H9 (cell line): ENCODE results near the gene GOLT1A. TPM values are rescaled to one million over a fixed set of nuclear protein-coding genes. Genes with fewer than 3 reads are reported as not detected.

Experiments used
- DNase-seq: peaks from one replicate; pipeline ENCODE4 v3.0.0-alpha.2; 2017
- H2AFZ ChIP-seq: one replicate; pipeline ENCODE4 v1.6.1; 2013; ENCODE audit warnings: mild to moderate bottlenecking, low read length, control low read depth, moderate library complexity
- H2AK5ac ChIP-seq: 2 replicates; pipeline ENCODE4 v1.6.1; 2013; ENCODE audit warnings: low read length, control low read depth, mixed read lengths; ENCODE audit not compliant: insufficient read length
- H2BK120ac ChIP-seq: one replicate; pipeline ENCODE4 v1.6.1; 2013; ENCODE audit warnings: low read depth, mild to moderate bottlenecking, low read length, control low read depth, inconsistent platforms; ENCODE audit not compliant: poor library complexity, severe bottlenecking
- H2BK12ac ChIP-seq: 2 replicates; pipeline ENCODE4 v1.6.1; 2013; ENCODE audit warnings: low read length, control low read depth, mixed read lengths, low read depth; ENCODE audit not compliant: insufficient read length
- H2BK15ac ChIP-seq: 2 replicates; pipeline ENCODE4 v1.6.1; 2013; ENCODE audit warnings: low read depth, low read length, control low read depth
- H2BK20ac ChIP-seq: one replicate; pipeline ENCODE4 v1.6.1; 2013; ENCODE audit warnings: low read depth, mild to moderate bottlenecking, low read length, control low read depth, inconsistent platforms; ENCODE audit not compliant: poor library complexity, severe bottlenecking
- H2BK5ac ChIP-seq: 2 replicates; pipeline ENCODE4 v1.6.1; 2013; ENCODE audit warnings: low read length, control low read depth, mixed read lengths; ENCODE audit not compliant: insufficient read length
- H3K14ac ChIP-seq: 2 replicates; pipeline ENCODE4 v1.6.1; 2013; ENCODE audit warnings: low read length, control low read depth; ENCODE audit not compliant: insufficient read depth
- H3K18ac ChIP-seq: 2 replicates; pipeline ENCODE4 v1.6.1; 2013; ENCODE audit warnings: low read depth, mild to moderate bottlenecking, mixed read lengths, low read length, control low read depth; ENCODE audit not compliant: insufficient read length
- H3K23ac ChIP-seq: 2 replicates; pipeline ENCODE4 v1.6.1; 2013; ENCODE audit warnings: low read length, control low read depth, mixed read lengths, low read depth; ENCODE audit not compliant: insufficient read length
- H3K23me2 ChIP-seq: 2 replicates; pipeline ENCODE4 v1.6.1; 2013; ENCODE audit warnings: low read depth, mild to moderate bottlenecking, mixed read lengths, low read length, control low read depth; ENCODE audit not compliant: insufficient read length, poor library complexity, severe bottlenecking
- H3K27ac ChIP-seq: 2 replicates; pipeline ENCODE4 v1.5.1; 2013; ENCODE audit warnings: low read length, control low read depth, mixed read lengths, low read depth; ENCODE audit not compliant: insufficient read length
- H3K27me3 ChIP-seq: 2 replicates; pipeline ENCODE4 v1.6.1; 2013; ENCODE audit warnings: low read length, control low read depth, inconsistent platforms; ENCODE audit not compliant: insufficient read depth
- H3K4ac ChIP-seq: 2 replicates; pipeline ENCODE4 v1.6.1; 2013; ENCODE audit warnings: low read depth, mild to moderate bottlenecking, control low read depth, inconsistent platforms, low read length, moderate library complexity
- H3K4me1 ChIP-seq: 2 replicates; pipeline ENCODE4 v1.6.1; 2013; ENCODE audit warnings: low read length, control low read depth, inconsistent platforms; ENCODE audit not compliant: insufficient read depth
- H3K4me2 ChIP-seq: 2 replicates; pipeline ENCODE4 v1.6.1; 2013; ENCODE audit warnings: low read length, control low read depth, mixed read lengths; ENCODE audit not compliant: insufficient read length, insufficient read depth
- H3K56ac ChIP-seq: 2 replicates; pipeline ENCODE4 v1.6.1; 2013; ENCODE audit warnings: low read depth, mild to moderate bottlenecking, mixed read lengths, low read length, control low read depth; ENCODE audit not compliant: insufficient read length
- H3K79me1 ChIP-seq: 2 replicates; pipeline ENCODE4 v1.6.1; 2013; ENCODE audit warnings: low read depth, mild to moderate bottlenecking, moderate library complexity, low read length, control low read depth, inconsistent platforms; ENCODE audit not compliant: insufficient read depth, poor library complexity, severe bottlenecking
- H3K79me2 ChIP-seq: 2 replicates; pipeline ENCODE4 v1.6.1; 2013; ENCODE audit warnings: low read length, control low read depth, inconsistent platforms; ENCODE audit not compliant: insufficient read depth
- H3K9ac ChIP-seq: 2 replicates; pipeline ENCODE4 v1.6.1; 2013; ENCODE audit warnings: low read length, control low read depth, mixed read lengths; ENCODE audit not compliant: insufficient read length; ENCODE audit errors: extremely low read depth
- H3K9me3 ChIP-seq: one replicate; pipeline ENCODE4 v1.6.1; 2013; ENCODE audit warnings: low read depth, low read length, inconsistent platforms; ENCODE audit not compliant: control insufficient read depth
- H3T11ph ChIP-seq: one replicate; pipeline ENCODE4 v1.6.1; 2013; ENCODE audit warnings: mild to moderate bottlenecking, low read length, control low read depth, inconsistent platforms
- H4K20me1 ChIP-seq: one replicate; pipeline ENCODE4 v1.6.1; 2013; ENCODE audit not compliant: control insufficient read depth, insufficient read length, insufficient read depth
- H4K5ac ChIP-seq: 2 replicates; pipeline ENCODE4 v1.6.1; 2013; ENCODE audit warnings: low read depth, mild to moderate bottlenecking, mixed read lengths, low read length, control low read depth; ENCODE audit not compliant: insufficient read length
- H4K8ac ChIP-seq: replicated peaks from 2 replicates; pipeline ENCODE4 v1.6.1; 2013; ENCODE audit warnings: low read length, control low read depth, mixed read lengths, low read depth; ENCODE audit not compliant: insufficient read length
- H4K91ac ChIP-seq: 2 replicates; pipeline ENCODE4 v1.6.1; 2013; ENCODE audit warnings: low read depth, mild to moderate bottlenecking, moderate library complexity, mixed read lengths, low read length, control low read depth; ENCODE audit not compliant: insufficient read length
- H3K27ac Mint-ChIP-seq, 3 experiments: 2 replicates in 2 of 3; 3 replicates in 1 of 3; pipeline ENCODE4 v1.8.0; 2020 to 2021; ENCODE audit warnings: mixed read lengths in 3 of 3, mild to moderate bottlenecking in 1 of 3, moderate library complexity in 1 of 3
- H3K27me3 Mint-ChIP-seq: 2 replicates; pipeline ENCODE4 v1.8.0; 2021; ENCODE audit warnings: low read depth, mild to moderate bottlenecking, moderate library complexity, mixed read lengths
- H3K36me3 Mint-ChIP-seq, 3 experiments: 2 replicates in 2 of 3; 3 replicates in 1 of 3; pipeline ENCODE4 v1.8.0; 2020 to 2021; ENCODE audit warnings: low read depth in 3 of 3, mixed read lengths in 3 of 3; ENCODE audit not compliant: insufficient read depth in 1 of 3
- H3K4me1 Mint-ChIP-seq, 2 experiments: 2 replicates each; pipeline ENCODE4 v1.8.0; 2020; ENCODE audit warnings: mixed read lengths in 2 of 2
- H3K4me3 Mint-ChIP-seq, 2 experiments: 2 replicates in 1 of 2; 3 replicates in 1 of 2; pipeline ENCODE4 v1.8.0; 2020 to 2021; ENCODE audit warnings: mild to moderate bottlenecking in 2 of 2, mixed read lengths in 2 of 2, moderate library complexity in 1 of 2
- H3K9me3 Mint-ChIP-seq, 2 experiments: 2 replicates in 1 of 2; 3 replicates in 1 of 2; pipeline ENCODE4 v1.8.0; 2020; ENCODE audit warnings: mild to moderate bottlenecking in 2 of 2, mixed read lengths in 2 of 2, moderate library complexity in 1 of 2
- WGBS: extraction: QIAGEN DNeasy Blood & Tissue Kit; methylation state at CpG from one replicate; pipeline ENCODE4 v1.1.7; 2013; ENCODE audit warnings: missing lambda C conversion rate, low lambda C conversion rate, mixed read lengths; ENCODE audit not compliant: insufficient read length; ENCODE audit errors: extremely low coverage; 5-methylcytosine and 5-hydroxymethylcytosine counted together
- total RNA-seq: library from RNA; stranded (reverse); gene quantifications from 2 replicates; pipeline ENCODE4 v1.2.1, GENCODE V29; 2021
- TF ChIP-seq, protein P1 (sequence below): fragments of 200-600 bp; sonication (generic); conservative IDR thresholded peaks from 3 replicates; pipeline ENCODE4 v1.8.0; 2021; ENCODE audit warnings: antibody characterized with exemption, mild to moderate bottlenecking

The GOLT1A gene
- total RNA-seq, 1 experiment from 2014 or later, result 4.2 TPM

DNA sequence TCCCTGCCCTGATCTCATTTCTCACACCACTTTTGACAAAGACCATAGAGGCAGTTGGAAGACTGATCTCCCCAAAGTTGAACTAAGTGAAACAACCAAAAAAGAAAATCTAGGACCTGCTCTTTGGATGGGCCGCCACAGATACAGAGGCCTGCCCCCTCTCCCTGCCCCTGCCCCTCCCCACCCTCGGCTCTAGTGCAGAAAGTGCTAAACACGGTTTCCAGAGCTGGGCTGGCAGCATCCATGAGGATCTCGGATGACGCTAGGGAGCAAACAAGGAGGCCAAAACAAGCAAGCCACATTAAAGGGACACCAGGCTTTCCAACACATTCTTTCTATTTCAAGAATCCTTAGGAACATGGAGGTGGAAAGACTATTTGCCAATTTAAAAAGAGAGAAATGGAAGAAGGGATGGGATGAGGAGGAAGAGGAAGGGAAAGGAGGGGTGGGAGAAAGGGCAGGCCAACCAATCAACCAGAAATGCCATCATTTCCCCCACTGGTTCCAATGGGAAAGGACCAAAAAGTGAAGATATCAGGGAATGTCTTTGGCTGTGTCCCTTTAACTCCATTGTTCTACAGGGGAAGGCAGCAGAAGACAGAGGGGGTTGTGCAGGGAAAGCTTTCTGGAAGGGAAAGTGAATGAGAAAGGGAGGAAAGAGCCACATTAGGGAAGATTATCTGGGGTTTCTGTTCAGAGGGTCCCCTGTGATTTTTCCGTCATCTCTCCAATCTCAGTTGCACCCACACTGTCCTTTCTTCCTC is 38.3 kb upstream of the GOLT1A start:
- no peak overlapping the region for H3K27ac Mint-ChIP-seq
- peaks cover 0 to 10% (median 0%) of the 10 kb centered on the region in 3 experiments; a peak in 3 of 7 replicates for H3K36me3 Mint-ChIP-seq

More for the DNA sequence above, 38.3 kb upstream of the GOLT1A start:
- no peaks in the 10 kb centered on the region for H3K9me3 ChIP-seq
- no peak overlapping the region for H2BK120ac ChIP-seq
- H2BK15ac ChIP-seq, result no peak overlapping the region
- no peak overlapping the region for H4K91ac ChIP-seq
- no peaks in the 10 kb centered on the region for H3K23me2 ChIP-seq
- H3K23ac ChIP-seq, result no peak overlapping the region
- WGBS, result no CpG with 5 or more reads among the region's 6 CpGs
- no peak overlapping the region for H3K56ac ChIP-seq
- no peak overlapping the region for H2BK5ac ChIP-seq
- DNase-seq, result no peak
- H4K8ac ChIP-seq, result no peak overlapping the region
- Mint-ChIP-seq H3K9me3 (no peaks in the 10 kb centered on the region), H3K4me3 (peak overlapping the region in 1 of 2 experiments; percentile 15; a peak in 2 of 5 replicates), H3K27me3 (no peaks in the 10 kb centered on the region), H3K4me1 (peaks cover 47 to 52% of the 10 kb centered on the region in 2 experiments)
- H2BK20ac ChIP-seq, result no peak overlapping the region
- H3K14ac ChIP-seq, result no peak overlapping the region
- no peak overlapping the region for H2AK5ac ChIP-seq
- no peak overlapping the region for H2AFZ ChIP-seq
- H3K79me2 ChIP-seq, result no peaks in the 10 kb centered on the region
- H3K9ac ChIP-seq, result no peak overlapping the region
- H3K27me3 ChIP-seq, result no peaks in the 10 kb centered on the region
- H3K4ac ChIP-seq, result no peak overlapping the region
- H3K4me2 ChIP-seq, result no peak overlapping the region
- H3T11ph ChIP-seq, result no peak overlapping the region
- H3K18ac ChIP-seq, result no peak overlapping the region
- no peaks in the 10 kb centered on the region for H4K20me1 ChIP-seq
- H4K5ac ChIP-seq, result no peak overlapping the region
- no peak overlapping the region for H2BK12ac ChIP-seq
- peaks cover 12% of the 10 kb centered on the region for H3K4me1 ChIP-seq
- H3K27ac ChIP-seq, result no peak overlapping the region
- H3K79me1 ChIP-seq, result no peaks in the 10 kb centered on the region
- TF ChIP-seq, protein P1, sequence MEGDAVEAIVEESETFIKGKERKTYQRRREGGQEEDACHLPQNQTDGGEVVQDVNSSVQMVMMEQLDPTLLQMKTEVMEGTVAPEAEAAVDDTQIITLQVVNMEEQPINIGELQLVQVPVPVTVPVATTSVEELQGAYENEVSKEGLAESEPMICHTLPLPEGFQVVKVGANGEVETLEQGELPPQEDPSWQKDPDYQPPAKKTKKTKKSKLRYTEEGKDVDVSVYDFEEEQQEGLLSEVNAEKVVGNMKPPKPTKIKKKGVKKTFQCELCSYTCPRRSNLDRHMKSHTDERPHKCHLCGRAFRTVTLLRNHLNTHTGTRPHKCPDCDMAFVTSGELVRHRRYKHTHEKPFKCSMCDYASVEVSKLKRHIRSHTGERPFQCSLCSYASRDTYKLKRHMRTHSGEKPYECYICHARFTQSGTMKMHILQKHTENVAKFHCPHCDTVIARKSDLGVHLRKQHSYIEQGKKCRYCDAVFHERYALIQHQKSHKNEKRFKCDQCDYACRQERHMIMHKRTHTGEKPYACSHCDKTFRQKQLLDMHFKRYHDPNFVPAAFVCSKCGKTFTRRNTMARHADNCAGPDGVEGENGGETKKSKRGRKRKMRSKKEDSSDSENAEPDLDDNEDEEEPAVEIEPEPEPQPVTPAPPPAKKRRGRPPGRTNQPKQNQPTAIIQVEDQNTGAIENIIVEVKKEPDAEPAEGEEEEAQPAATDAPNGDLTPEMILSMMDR, result no peak
